NT2/D1 (cell line): ENCODE results near the gene IFT25.

Experiments
- DNase-seq: peaks from one replicate; pipeline ENCODE4 v3.0.0-alpha.2; 2011; ENCODE audit warnings: low read depth, low spot score
- H3K27me3 ChIP-seq: 2 replicates; pipeline ENCODE4 v1.6.0; 2011; ENCODE audit warnings: mild to moderate bottlenecking; ENCODE audit not compliant: insufficient read length, insufficient read depth
- H3K36me3 ChIP-seq: 2 replicates; pipeline ENCODE4 v1.6.1; 2011; ENCODE audit warnings: mild to moderate bottlenecking, low read length, mixed read lengths; ENCODE audit not compliant: insufficient read depth, insufficient read length
- H3K4me1 ChIP-seq: 2 replicates; pipeline ENCODE4 v1.5.1; 2011; ENCODE audit not compliant: insufficient read depth, insufficient read length
- H3K4me3 ChIP-seq: 2 replicates; pipeline ENCODE4 v1.5.1; 2011; ENCODE audit warnings: low read depth; ENCODE audit not compliant: insufficient read length
- H3K9ac ChIP-seq: 2 replicates; pipeline ENCODE4 v1.6.0; 2011; ENCODE audit warnings: low read depth; ENCODE audit not compliant: insufficient read length
- H3K9me3 ChIP-seq: 2 replicates; pipeline ENCODE4 v1.5.1; 2011; ENCODE audit warnings: mild to moderate bottlenecking, low read length; ENCODE audit not compliant: insufficient read depth
- SUZ12 ChIP-seq: IDR thresholded peaks from 2 replicates; pipeline ENCODE4 v1.6.1; 2011; ENCODE audit not compliant: insufficient read length, insufficient read depth; ENCODE audit errors: extremely low read depth
- YY1 ChIP-seq: IDR thresholded peaks from 2 replicates; pipeline ENCODE4 v1.6.1; 2011; ENCODE audit not compliant: insufficient read length, insufficient read depth
- ZNF274 ChIP-seq: IDR thresholded peaks from 2 replicates; pipeline ENCODE4 v1.6.1; 2011; ENCODE audit warnings: mild to moderate bottlenecking, low read depth, low read length

IFT25 gene

GRCh38 chr1:53954128-53954527 is 8.6 kb upstream of the IFT25 start:
- Histone ChIP-seq H3K9me3 (no peaks in the 10 kb centered on the region), H3K27me3 (no peaks in the 10 kb centered on the region), H3K4me3 (no peak overlapping the region), H3K9ac (no peak overlapping the region), H3K4me1 (no peaks in the 10 kb centered on the region), H3K36me3 (peaks cover 73% of the 10 kb centered on the region)
- DNase-seq: no peak
- TF ChIP-seq YY1: no peak
- TF ChIP-seq ZNF274: no peak
- TF ChIP-seq SUZ12: no peak

GRCh38 chr1:53951697-53952096 is 6.2 kb upstream of the IFT25 start:
- TF ChIP-seq ZNF274: no peak
- TF ChIP-seq SUZ12: no peak
- no peak for TF ChIP-seq YY1
- DNase-seq: no peak
- H3K36me3 ChIP-seq: peaks cover 73% of the 10 kb centered on the region

GRCh38 chr1:53949023-53949990 is 3.8 kb upstream of the IFT25 start:
- Histone ChIP-seq H3K4me1 (no peaks in the 10 kb centered on the region), H3K27me3 (no peaks in the 10 kb centered on the region), H3K36me3 (peaks cover 54% of the 10 kb centered on the region), H3K9ac (no peak overlapping the region), H3K4me3 (no peak overlapping the region), H3K9me3 (no peaks in the 10 kb centered on the region)
- DNase-seq: peak; percentile 71
- no peak for TF ChIP-seq ZNF274
- TF ChIP-seq YY1: no peak
- no peak for TF ChIP-seq SUZ12

More at GRCh38 chr1:53951697-53952096, 6.2 kb upstream of the IFT25 start:
- no peaks in the 10 kb centered on the region for H3K4me1 ChIP-seq
- no peak overlapping the region for H3K9ac ChIP-seq
- H3K9me3 ChIP-seq: no peaks in the 10 kb centered on the region
- H3K27me3 ChIP-seq: no peaks in the 10 kb centered on the region
- no peak overlapping the region for H3K4me3 ChIP-seq

GRCh38 chr1:53948291-53948690 is 2.8 kb upstream of the IFT25 start:
- TF ChIP-seq YY1: no peak
- no peak for TF ChIP-seq SUZ12
- no peak for TF ChIP-seq ZNF274
- peaks cover 50% of the 10 kb centered on the region for H3K36me3 ChIP-seq
- H3K9ac ChIP-seq: no peak overlapping the region
- H3K4me3 ChIP-seq: no peak overlapping the region
- H3K9me3 ChIP-seq: no peaks in the 10 kb centered on the region
- H3K27me3 ChIP-seq: no peaks in the 10 kb centered on the region
- no peak for DNase-seq
- no peaks in the 10 kb centered on the region for H3K4me1 ChIP-seq

- Histone ChIP-seq H3K9me3 (no peaks in the 10 kb centered on the region), H3K4me1 (no peaks in the 10 kb centered on the region), H3K4me3 (peak overlapping the region; percentile 53), H3K9ac (peak overlapping the region; percentile 77), H3K27me3 (no peaks in the 10 kb centered on the region), H3K36me3 (peaks cover 43% of the 10 kb centered on the region)
- no peak for DNase-seq
- TF ChIP-seq SUZ12 (no peak), ZNF274 (no peak), YY1 (no peak)
Observed at GRCh38 chr1:53947172-53947907, 1.8 kb upstream of the IFT25 start.

- no peak for DNase-seq
- Histone ChIP-seq H3K9ac (peak within 1 kb of the TSS; percentile 84), H3K9me3 (no peaks in the 10 kb centered on the region), H3K36me3 (peaks cover 35% of the 10 kb centered on the region), H3K4me1 (no peaks in the 10 kb centered on the region), H3K27me3 (no peaks in the 10 kb centered on the region), H3K4me3 (peak within 1 kb of the TSS; percentile 88)
- TF ChIP-seq YY1: no peak
- no peak for TF ChIP-seq SUZ12
- TF ChIP-seq ZNF274: no peak
Observed at GRCh38 chr1:53946252-53947171, 1.0 kb upstream of the IFT25 start, which contains the start of gene LRRC42. Gene LRRC42, plus strand, starts transcription at chr1:53946350. Its CDS starts 5,650 bp downstream, at chr1:53952000.
